Nephron (organoid): Measurements from ENCODE around the gene LMO2.
A peak's percentile ranks its signal among the peaks of the same experiment; 100 is the strongest.

ENCODE experiments used
- H3K27ac Mint-ChIP-seq, 3 experiments: 2 replicates each; pipeline ENCODE4 v1.8.0; 2020; ENCODE audit warnings: mixed read lengths in 3 of 3, mild to moderate bottlenecking in 2 of 3, moderate library complexity in 1 of 3
- H3K27me3 Mint-ChIP-seq: 2 replicates; pipeline ENCODE4 v1.8.0; 2021; ENCODE audit warnings: low read depth, mild to moderate bottlenecking, moderate library complexity, mixed read lengths
- H3K36me3 Mint-ChIP-seq: 2 replicates; pipeline ENCODE4 v1.8.0; 2020; ENCODE audit warnings: low read depth, mixed read lengths
- H3K4me1 Mint-ChIP-seq: 2 replicates; pipeline ENCODE4 v1.8.0; 2020; ENCODE audit warnings: mixed read lengths
- H3K4me3 Mint-ChIP-seq, 3 experiments: 2 replicates each; pipeline ENCODE4 v1.8.0; 2020; ENCODE audit warnings: mild to moderate bottlenecking in 3 of 3, mixed read lengths in 3 of 3, moderate library complexity in 2 of 3
- H3K9me3 Mint-ChIP-seq: 2 replicates; pipeline ENCODE4 v1.8.0; 2020; ENCODE audit warnings: mixed read lengths
- CTCF ChIP-seq, 3 experiments: fragments of 200-600 bp; sonication (generic); IDR thresholded peaks; one replicate each; pipeline ENCODE4 v1.5.0; 2021; ENCODE audit warnings: antibody characterized with exemption in 3 of 3; ENCODE audit not compliant: unreplicated experiment in 3 of 3

The LMO2 gene

DNA sequence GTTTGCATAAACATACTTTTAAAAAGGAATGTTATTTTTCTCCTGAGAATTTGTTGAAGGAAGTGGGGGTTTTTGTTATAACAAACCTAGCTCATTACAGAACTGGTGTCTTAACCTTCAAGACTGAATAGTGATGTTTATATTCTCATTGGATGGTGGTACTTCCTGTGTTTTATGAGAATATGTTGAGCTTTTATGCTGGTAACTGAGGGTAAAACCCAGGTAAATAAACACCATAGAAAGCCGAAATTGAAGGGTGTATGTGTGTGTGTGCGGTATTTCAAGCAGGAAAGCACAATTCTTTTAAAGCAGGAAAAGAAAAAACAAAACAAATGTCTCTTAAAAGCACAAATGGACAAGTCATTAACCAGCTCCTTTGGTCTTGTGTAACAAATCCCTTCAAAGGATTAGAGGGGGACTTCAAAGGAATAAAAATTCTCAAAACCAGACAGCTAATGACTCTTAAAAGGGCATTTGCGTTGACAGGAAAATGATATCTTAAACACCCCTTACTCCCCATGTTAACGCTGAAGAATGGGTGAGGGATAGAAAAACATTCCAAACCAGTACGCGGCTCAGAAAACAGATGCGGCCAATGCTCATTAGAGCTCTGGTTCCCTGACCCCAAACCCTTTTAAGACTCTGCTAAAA lies 23.8 kb downstream of the LMO2 start:
- peaks cover 73% of the 10 kb centered on the region for H3K27me3 Mint-ChIP-seq
- TF ChIP-seq CTCF (IDR thresholded peaks at IDR 0.05; ENCODE audit: unreplicated experiment in 3 of 3) = no peak
- H3K36me3 Mint-ChIP-seq = peaks cover 3% of the 10 kb centered on the region
- H3K4me3 Mint-ChIP-seq = peak overlapping the region; percentile 75 to 87 (median 83)
- no peaks in the 10 kb centered on the region for H3K9me3 Mint-ChIP-seq
- peak overlapping the region in 2 of 3 experiments; percentile 24 to 59 for H3K27ac Mint-ChIP-seq
- H3K4me1 Mint-ChIP-seq = peaks cover 29% of the 10 kb centered on the region

- Mint-ChIP-seq H3K27ac (no peak overlapping the region), H3K27me3 (peaks cover 73% of the 10 kb centered on the region), H3K4me3 (peak overlapping the region; percentile 75 to 87 (median 83)), H3K9me3 (no peaks in the 10 kb centered on the region), H3K4me1 (peaks cover 32% of the 10 kb centered on the region), H3K36me3 (peaks cover 3% of the 10 kb centered on the region)
- TF ChIP-seq CTCF (IDR thresholded peaks at IDR 0.05; ENCODE audit: unreplicated experiment in 3 of 3) = no peak
Observed at GRCh38 chr11:33867561-33867960, 24.3 kb downstream of the LMO2 start.

DNA sequence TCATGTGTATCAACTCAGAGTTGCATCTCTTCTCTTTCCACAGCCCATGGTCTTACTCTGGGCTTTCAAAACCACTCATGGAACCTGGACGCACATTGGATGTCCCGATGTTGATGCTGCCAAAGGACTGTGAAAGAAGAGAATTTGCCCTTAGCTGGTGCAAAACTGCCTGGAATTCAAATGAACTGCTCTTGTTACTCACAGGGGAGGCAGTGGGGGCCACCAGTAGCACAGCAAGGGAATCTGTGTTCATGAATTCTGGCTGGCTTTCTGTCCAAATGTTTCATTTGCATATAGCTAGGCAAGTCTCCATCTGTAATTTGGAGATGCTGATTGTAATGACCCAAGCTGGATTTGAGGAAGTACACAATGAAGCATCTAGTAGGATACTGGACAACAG lies 24.9 kb downstream of the LMO2 start:
- Mint-ChIP-seq H3K27ac (no peak overlapping the region), H3K4me1 (peaks cover 37% of the 10 kb centered on the region), H3K36me3 (peaks cover 3% of the 10 kb centered on the region), H3K4me3 (peak overlapping the region; percentile 23 to 87 (median 30)), H3K27me3 (peaks cover 71% of the 10 kb centered on the region), H3K9me3 (no peaks in the 10 kb centered on the region)
- no peak for TF ChIP-seq CTCF (IDR thresholded peaks at IDR 0.05; ENCODE audit: unreplicated experiment in 3 of 3)

DNA sequence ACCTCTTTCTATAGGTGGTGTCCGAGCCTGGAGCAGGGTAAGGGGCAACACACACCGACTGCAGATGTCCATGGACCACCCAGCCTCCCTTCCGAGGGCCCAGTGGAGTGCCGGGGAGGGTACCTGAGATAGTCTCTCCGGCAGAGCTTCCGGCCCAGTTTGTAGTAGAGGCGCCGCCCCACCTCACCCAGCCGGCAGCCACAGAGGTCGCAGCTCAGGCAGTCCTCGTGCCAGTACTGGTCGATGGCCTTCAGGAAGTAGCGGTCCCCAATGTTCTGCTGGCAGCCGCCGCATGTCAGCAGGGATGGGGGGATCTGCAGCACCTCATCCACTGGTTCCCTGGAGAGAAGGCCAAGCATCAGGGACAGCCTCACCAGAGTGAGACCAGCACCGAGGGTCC lies 27.4 kb downstream of the LMO2 start:
- TF ChIP-seq CTCF (IDR thresholded peaks at IDR 0.05; ENCODE audit: unreplicated experiment in 3 of 3) = no peak
- H3K36me3 Mint-ChIP-seq = peaks cover 3% of the 10 kb centered on the region
- no peaks in the 10 kb centered on the region for H3K9me3 Mint-ChIP-seq
- H3K4me1 Mint-ChIP-seq = peaks cover 36% of the 10 kb centered on the region
- no peak overlapping the region for H3K4me3 Mint-ChIP-seq
- H3K27me3 Mint-ChIP-seq = peaks cover 53% of the 10 kb centered on the region
- no peak overlapping the region for H3K27ac Mint-ChIP-seq

DNA sequence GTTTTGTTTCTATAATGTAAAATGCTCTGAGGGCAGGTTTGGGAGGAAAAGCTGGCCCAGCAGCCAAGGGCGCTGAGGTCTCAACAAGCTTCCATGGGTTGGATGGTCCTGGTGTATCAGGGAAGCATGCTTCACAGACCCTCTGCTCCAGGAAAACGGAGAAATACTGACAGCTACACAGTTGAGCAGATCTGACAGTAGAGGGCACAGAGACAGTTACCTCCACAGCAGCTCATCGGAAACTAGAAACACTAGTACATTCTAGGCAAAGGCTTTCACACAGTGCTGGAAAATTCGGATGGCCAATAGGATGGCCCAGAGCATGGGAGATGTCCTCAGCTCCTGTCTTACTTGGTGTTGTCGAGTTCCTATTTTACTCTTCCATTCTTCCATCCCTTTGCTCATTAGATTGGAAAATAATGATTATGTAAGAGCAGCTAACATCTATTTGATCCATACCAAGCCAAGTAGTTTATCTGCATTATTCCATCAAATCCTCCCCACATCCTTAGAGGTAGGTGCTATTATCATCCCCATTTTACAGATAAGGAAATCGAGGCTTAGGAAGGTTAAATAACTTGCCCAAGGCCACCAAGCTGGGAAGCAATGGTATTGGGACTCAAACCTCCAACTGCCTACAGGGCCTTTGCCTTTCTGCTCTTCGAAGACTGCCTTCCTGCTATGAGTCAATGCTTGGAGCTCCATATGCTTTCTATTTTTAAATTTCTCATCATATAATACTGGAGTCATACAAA lies 28.3 kb downstream of the LMO2 start:
- H3K4me3 Mint-ChIP-seq = no peak overlapping the region
- H3K4me1 Mint-ChIP-seq = peaks cover 36% of the 10 kb centered on the region
- peaks cover 3% of the 10 kb centered on the region for H3K36me3 Mint-ChIP-seq
- H3K27ac Mint-ChIP-seq = no peak overlapping the region
- H3K9me3 Mint-ChIP-seq = no peaks in the 10 kb centered on the region
- H3K27me3 Mint-ChIP-seq = peaks cover 55% of the 10 kb centered on the region
- no peak for TF ChIP-seq CTCF (IDR thresholded peaks at IDR 0.05; ENCODE audit: unreplicated experiment in 3 of 3)
